ENCODE measurements around the gene CNTN6.

DNA sequence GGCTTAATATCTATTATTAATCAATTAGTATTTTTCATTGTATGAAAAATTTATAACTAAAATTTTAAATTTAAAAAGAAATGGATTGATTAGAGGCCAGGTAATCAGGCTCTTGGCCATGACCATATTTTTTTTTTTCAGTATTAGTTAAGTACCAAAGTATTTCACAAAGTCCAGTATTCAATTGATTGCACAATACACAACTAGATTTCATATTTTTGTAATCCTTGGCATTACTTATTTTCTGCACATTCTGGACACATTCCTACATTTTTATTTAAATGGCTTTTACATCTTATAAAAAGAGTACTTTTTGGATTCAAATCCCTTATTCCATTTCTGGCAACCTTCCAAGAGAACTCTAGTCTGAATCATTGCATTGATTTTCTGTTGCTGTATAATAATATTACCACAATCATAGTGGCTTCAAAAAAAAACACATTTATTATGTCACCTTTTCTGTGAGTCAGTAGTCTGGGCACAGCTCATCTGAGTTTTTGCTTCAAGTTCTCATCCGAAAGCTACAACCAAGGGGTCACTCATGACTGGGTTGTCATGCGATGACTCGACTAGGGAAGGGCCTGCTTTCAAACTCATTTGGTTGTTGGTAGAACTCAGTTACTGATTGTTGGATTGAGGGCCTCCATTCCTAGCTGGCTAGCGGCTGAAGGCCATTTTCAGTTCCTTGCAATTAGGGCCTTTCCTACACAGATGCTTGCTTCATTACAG, 90.7 kb downstream of the CNTN6 start:
- no peak for TF ChIP-seq FOXA1 (IDR thresholded peaks at IDR 0.05)
- TF ChIP-seq CTCF (IDR thresholded peaks at IDR 0.05; ENCODE audit: low read depth, low read length, missing input control), result no peak
- TF ChIP-seq YY1 (IDR thresholded peaks at IDR 0.05), result no peak
- TF ChIP-seq JUND (IDR thresholded peaks at IDR 0.05), result no peak
- no peak for TF ChIP-seq GABPA (IDR thresholded peaks at IDR 0.05 in 1 of 2, conservative IDR thresholded peaks at IDR 0.05 in 1 of 2)
- TF ChIP-seq, protein P1, sequence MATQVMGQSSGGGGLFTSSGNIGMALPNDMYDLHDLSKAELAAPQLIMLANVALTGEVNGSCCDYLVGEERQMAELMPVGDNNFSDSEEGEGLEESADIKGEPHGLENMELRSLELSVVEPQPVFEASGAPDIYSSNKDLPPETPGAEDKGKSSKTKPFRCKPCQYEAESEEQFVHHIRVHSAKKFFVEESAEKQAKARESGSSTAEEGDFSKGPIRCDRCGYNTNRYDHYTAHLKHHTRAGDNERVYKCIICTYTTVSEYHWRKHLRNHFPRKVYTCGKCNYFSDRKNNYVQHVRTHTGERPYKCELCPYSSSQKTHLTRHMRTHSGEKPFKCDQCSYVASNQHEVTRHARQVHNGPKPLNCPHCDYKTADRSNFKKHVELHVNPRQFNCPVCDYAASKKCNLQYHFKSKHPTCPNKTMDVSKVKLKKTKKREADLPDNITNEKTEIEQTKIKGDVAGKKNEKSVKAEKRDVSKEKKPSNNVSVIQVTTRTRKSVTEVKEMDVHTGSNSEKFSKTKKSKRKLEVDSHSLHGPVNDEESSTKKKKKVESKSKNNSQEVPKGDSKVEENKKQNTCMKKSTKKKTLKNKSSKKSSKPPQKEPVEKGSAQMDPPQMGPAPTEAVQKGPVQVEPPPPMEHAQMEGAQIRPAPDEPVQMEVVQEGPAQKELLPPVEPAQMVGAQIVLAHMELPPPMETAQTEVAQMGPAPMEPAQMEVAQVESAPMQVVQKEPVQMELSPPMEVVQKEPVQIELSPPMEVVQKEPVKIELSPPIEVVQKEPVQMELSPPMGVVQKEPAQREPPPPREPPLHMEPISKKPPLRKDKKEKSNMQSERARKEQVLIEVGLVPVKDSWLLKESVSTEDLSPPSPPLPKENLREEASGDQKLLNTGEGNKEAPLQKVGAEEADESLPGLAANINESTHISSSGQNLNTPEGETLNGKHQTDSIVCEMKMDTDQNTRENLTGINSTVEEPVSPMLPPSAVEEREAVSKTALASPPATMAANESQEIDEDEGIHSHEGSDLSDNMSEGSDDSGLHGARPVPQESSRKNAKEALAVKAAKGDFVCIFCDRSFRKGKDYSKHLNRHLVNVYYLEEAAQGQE (IDR thresholded peaks at IDR 0.05), result no peak
- no peak for TF ChIP-seq ATF3 (IDR thresholded peaks at IDR 0.05)
- TF ChIP-seq RAD21 (IDR thresholded peaks at IDR 0.05), result no peak
- TF ChIP-seq, protein P2, sequence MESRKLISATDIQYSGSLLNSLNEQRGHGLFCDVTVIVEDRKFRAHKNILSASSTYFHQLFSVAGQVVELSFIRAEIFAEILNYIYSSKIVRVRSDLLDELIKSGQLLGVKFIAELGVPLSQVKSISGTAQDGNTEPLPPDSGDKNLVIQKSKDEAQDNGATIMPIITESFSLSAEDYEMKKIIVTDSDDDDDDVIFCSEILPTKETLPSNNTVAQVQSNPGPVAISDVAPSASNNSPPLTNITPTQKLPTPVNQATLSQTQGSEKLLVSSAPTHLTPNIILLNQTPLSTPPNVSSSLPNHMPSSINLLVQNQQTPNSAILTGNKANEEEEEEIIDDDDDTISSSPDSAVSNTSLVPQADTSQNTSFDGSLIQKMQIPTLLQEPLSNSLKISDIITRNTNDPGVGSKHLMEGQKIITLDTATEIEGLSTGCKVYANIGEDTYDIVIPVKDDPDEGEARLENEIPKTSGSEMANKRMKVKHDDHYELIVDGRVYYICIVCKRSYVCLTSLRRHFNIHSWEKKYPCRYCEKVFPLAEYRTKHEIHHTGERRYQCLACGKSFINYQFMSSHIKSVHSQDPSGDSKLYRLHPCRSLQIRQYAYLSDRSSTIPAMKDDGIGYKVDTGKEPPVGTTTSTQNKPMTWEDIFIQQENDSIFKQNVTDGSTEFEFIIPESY (IDR thresholded peaks at IDR 0.05), result no peak
- TF ChIP-seq TAF1 (conservative IDR thresholded peaks at IDR 0.05), result no peak
- no peak for TF ChIP-seq MAX (IDR thresholded peaks at IDR 0.05)
- TF ChIP-seq FOXA2 (IDR thresholded peaks at IDR 0.05), result no peak
- no peak for TF ChIP-seq EGR1 (IDR thresholded peaks at IDR 0.05; ENCODE audit: low read depth in 2 of 2)
- no peak for TF ChIP-seq RXRA (IDR thresholded peaks at IDR 0.05)

All from liver (tissue), 3 donors.